HL-60 (cell line): ENCODE measurements around the gene ARID1B.

Source experiments
- REST ChIP-seq: IDR thresholded peaks from 2 replicates; pipeline ENCODE4 v1.6.1; 2012; ENCODE audit warnings: low read depth; ENCODE audit not compliant: insufficient replicate concordance
- TF ChIP-seq, protein P1 (sequence below): IDR thresholded peaks from one replicate; pipeline ENCODE4 v1.5.1; 2011; ENCODE audit warnings: low read length, control low read depth, inconsistent platforms; ENCODE audit not compliant: insufficient read depth

- TF ChIP-seq, protein P1, sequence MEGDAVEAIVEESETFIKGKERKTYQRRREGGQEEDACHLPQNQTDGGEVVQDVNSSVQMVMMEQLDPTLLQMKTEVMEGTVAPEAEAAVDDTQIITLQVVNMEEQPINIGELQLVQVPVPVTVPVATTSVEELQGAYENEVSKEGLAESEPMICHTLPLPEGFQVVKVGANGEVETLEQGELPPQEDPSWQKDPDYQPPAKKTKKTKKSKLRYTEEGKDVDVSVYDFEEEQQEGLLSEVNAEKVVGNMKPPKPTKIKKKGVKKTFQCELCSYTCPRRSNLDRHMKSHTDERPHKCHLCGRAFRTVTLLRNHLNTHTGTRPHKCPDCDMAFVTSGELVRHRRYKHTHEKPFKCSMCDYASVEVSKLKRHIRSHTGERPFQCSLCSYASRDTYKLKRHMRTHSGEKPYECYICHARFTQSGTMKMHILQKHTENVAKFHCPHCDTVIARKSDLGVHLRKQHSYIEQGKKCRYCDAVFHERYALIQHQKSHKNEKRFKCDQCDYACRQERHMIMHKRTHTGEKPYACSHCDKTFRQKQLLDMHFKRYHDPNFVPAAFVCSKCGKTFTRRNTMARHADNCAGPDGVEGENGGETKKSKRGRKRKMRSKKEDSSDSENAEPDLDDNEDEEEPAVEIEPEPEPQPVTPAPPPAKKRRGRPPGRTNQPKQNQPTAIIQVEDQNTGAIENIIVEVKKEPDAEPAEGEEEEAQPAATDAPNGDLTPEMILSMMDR: no peak
- no peak for TF ChIP-seq REST
Observed at GRCh38 chr6:157246048-157246630, 469.0 kb downstream of the ARID1B start.
